Measurements from ENCODE around the gene ARHGEF37.

- TF ChIP-seq EZH2 (IDR thresholded peaks at IDR 0.05; ENCODE audit: borderline replicate concordance, low read depth, low read length, severe bottlenecking) (no peak), CTCF (IDR thresholded peaks at IDR 0.05; ENCODE audit: borderline replicate concordance, extremely low read depth, low read length, poor library complexity, severe bottlenecking) (no peak)
Measured at GRCh38 chr5:149563466-149563865, 17.8 kb upstream of the ARHGEF37 start.

Measured in DND-41 (cell line).